ENCODE measurements around the gene LCE7A.

Gene LCE7A

GRCh38 chr1:152859696-152860095 is at the start of gene LCE7A:
TSS of gene LCE7A (plus strand) at chr1:152859996. CDS start at chr1:152860698, 702 bp downstream.
- no peak for DNase-seq (ENCODE audit: low spot score)

- no peak for DNase-seq (ENCODE audit: low spot score)
Observed at GRCh38 chr1:152811050-152811449, 48.7 kb upstream of the LCE7A start.

- no peak for DNase-seq (ENCODE audit: low spot score)
Observed at GRCh38 chr1:152811671-152812070, 48.1 kb upstream of the LCE7A start, which contains the start of gene LCE1B. TSS of gene LCE1B (plus strand) at chr1:152811971. CDS start at chr1:152812447, 476 bp downstream.

GRCh38 chr1:152817309-152817708 is 42.5 kb upstream of the LCE7A start:
- DNase-seq (ENCODE audit: low spot score): no peak

- DNase-seq (ENCODE audit: low spot score): no peak
Observed at GRCh38 chr1:152823294-152823693, 36.5 kb upstream of the LCE7A start.

GRCh38 chr1:152824964-152825363 is 34.8 kb upstream of the LCE7A start:
- DNase-seq (ENCODE audit: low spot score): no peak

- DNase-seq (ENCODE audit: low spot score): no peak
Observed at GRCh38 chr1:152827173-152827572, 32.6 kb upstream of the LCE7A start, which contains the start of gene LCE1A. TSS of gene LCE1A (plus strand) at chr1:152827473. CDS start at chr1:152827473, 0 bp downstream.

GRCh38 chr1:152836870-152837269 is 22.9 kb upstream of the LCE7A start:
- DNase-seq (ENCODE audit: low spot score): no peak

GRCh38 chr1:152842556-152842955 is 17.2 kb upstream of the LCE7A start, which contains the start of gene LCE6A:
TSS of gene LCE6A (plus strand) at chr1:152842856. CDS start at chr1:152843521, 665 bp downstream.
- no peak for DNase-seq (ENCODE audit: low spot score)

- DNase-seq (ENCODE audit: low spot score): no peak
Observed at GRCh38 chr1:152855661-152856060, 4.1 kb upstream of the LCE7A start.

GRCh38 chr1:152858062-152858461 is 1.7 kb upstream of the LCE7A start:
- no peak for DNase-seq (ENCODE audit: low spot score)

- no peak for DNase-seq (ENCODE audit: low spot score)
Observed at GRCh38 chr1:152860129-152860528, 333 bp downstream of the LCE7A start.

GRCh38 chr1:152861374-152861773 is 1.6 kb downstream of the LCE7A start:
- DNase-seq (ENCODE audit: low spot score): no peak

GRCh38 chr1:152864443-152864842 is 4.6 kb downstream of the LCE7A start:
- DNase-seq (ENCODE audit: low spot score): no peak

- DNase-seq (ENCODE audit: low spot score): no peak
Observed at GRCh38 chr1:152866321-152866720, 6.5 kb downstream of the LCE7A start.

- peak; percentile 42 for DNase-seq (ENCODE audit: low spot score)
Observed at GRCh38 chr1:152869808-152870419, 10.1 kb downstream of the LCE7A start.

- DNase-seq (ENCODE audit: low spot score): no peak
Observed at GRCh38 chr1:152870831-152871730, 11.3 kb downstream of the LCE7A start.

GRCh38 chr1:152871731-152872126 is 11.9 kb downstream of the LCE7A start:
- DNase-seq (ENCODE audit: low spot score): no peak

GRCh38 chr1:152873495-152873894 is 13.7 kb downstream of the LCE7A start:
- DNase-seq (ENCODE audit: low spot score): no peak

GRCh38 chr1:152876827-152877226 is 17.0 kb downstream of the LCE7A start:
- no peak for DNase-seq (ENCODE audit: low spot score)

- no peak for DNase-seq (ENCODE audit: low spot score)
Observed at GRCh38 chr1:152878042-152878441, 18.2 kb downstream of the LCE7A start, which contains the start of gene SMCP. TSS of gene SMCP (plus strand) at chr1:152878322. CDS start at chr1:152884423, 6,101 bp downstream.

GRCh38 chr1:152879559-152880198 is 19.9 kb downstream of the LCE7A start:
- DNase-seq (ENCODE audit: low spot score): no peak

All from CD4-positive, alpha-beta T cell treated with Interleukin-6 at 100 ng/mL for 8 hours (primary cell).